Measurements from ENCODE around the gene TCHP. TPM values are rescaled to one million over a fixed set of nuclear protein-coding genes. Genes with fewer than 3 reads are reported as not detected.

Gene TCHP
- polyA plus RNA-seq, 1 experiment = 9.1 TPM

DNA sequence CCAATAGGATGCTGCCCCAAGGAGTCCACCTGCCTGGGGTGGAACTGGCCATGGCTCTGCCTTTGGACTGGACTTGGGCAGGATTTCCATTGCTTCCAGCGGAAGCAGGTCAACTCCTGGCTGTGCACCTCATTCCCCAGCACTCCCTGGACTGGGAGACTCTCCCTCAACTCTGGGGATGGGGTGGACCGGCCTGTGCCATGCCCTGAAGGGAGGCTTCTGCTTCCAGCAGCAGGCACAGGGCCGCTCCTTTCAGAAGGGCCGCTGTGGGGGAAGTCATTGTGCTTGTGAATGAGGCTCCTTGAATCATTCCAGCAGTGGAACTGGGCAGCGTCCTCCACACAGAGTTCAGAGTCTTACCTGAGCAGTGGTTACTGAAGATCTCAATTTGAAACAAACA lies 23.0 kb downstream of the TCHP start:
- ChIA-PET POLR2A (no interaction called here), CTCF (no interaction called here)
- H3K27ac ChIP-seq (ENCODE audit: low read depth, low read length) = no peak overlapping the region
- no peak for TF ChIP-seq CTCF (IDR thresholded peaks at IDR 0.05; ENCODE audit: low read depth, low read length)
- no peaks in the 10 kb centered on the region; the same call in 1 of the 2 replicates for H3K9me3 ChIP-seq (ENCODE audit: control insufficient read depth, insufficient read depth, low read length)
- no peak overlapping the region for H3K4me3 ChIP-seq (ENCODE audit: low read depth, low read length)
- H3K27me3 ChIP-seq (ENCODE audit: control insufficient read depth, insufficient read depth, low read length) = no peaks in the 10 kb centered on the region
- DNase-seq (ENCODE audit: low read depth, low spot score) = no peak

GRCh38 chr12:109923481-109924245 lies 23.6 kb downstream of the TCHP start:
- TF ChIP-seq CTCF (IDR thresholded peaks at IDR 0.05; ENCODE audit: low read depth, low read length) = no peak
- Histone ChIP-seq H3K4me3 (ENCODE audit: low read depth, low read length) (no peak overlapping the region), H3K27me3 (ENCODE audit: control insufficient read depth, insufficient read depth, low read length) (no peaks in the 10 kb centered on the region), H3K27ac (ENCODE audit: low read depth, low read length) (no peak overlapping the region), H3K9me3 (ENCODE audit: control insufficient read depth, insufficient read depth, low read length) (no peaks in the 10 kb centered on the region; the same call in 1 of the 2 replicates)
- no peak for DNase-seq (ENCODE audit: low read depth, low spot score)
- CTCF ChIA-PET = no interaction called here
- POLR2A ChIA-PET = no interaction called here

DNA sequence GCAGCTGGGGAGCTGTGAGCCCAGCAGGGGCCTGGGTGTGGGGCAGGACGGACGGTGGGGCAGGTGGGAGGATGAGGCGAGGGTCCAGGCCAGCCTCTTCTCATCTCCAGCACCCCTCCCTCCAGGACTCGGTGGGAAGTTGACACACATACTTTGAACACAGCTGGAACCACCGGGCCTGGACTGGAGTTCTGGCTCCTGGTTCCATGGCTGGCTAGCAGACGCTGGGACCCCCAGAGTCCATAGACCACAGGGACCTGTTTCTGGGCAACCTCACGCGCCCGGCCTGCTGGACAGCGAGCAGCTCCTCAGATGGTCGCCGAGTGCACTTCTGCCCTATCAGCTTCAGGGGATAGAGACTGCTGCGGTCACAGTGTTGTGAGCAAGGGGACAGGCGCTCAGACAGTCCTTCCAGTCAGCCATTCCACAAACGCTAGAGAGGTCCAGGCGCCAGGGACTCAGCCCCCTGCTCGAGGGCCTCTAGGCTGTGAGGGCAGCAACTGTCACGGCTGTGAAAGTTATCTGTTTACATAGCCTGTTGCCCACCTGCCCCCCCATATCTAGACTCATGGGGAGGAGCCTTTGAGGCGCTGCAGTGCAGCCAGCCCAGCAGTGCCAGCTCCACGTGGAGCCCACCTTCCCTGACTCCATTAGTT lies 25.2 kb downstream of the TCHP start:
- CTCF ChIA-PET = no interaction called here
- POLR2A ChIA-PET = no interaction called here
- H3K27ac ChIP-seq (ENCODE audit: low read depth, low read length) = no peak overlapping the region
- no peaks in the 10 kb centered on the region; the same call in 1 of the 2 replicates for H3K9me3 ChIP-seq (ENCODE audit: control insufficient read depth, insufficient read depth, low read length)
- H3K4me3 ChIP-seq (ENCODE audit: low read depth, low read length) = no peak overlapping the region
- no peak for TF ChIP-seq CTCF (IDR thresholded peaks at IDR 0.05; ENCODE audit: low read depth, low read length)
- no peaks in the 10 kb centered on the region for H3K27me3 ChIP-seq (ENCODE audit: control insufficient read depth, insufficient read depth, low read length)
- DNase-seq (ENCODE audit: low read depth, low spot score) = no peak

DNA sequence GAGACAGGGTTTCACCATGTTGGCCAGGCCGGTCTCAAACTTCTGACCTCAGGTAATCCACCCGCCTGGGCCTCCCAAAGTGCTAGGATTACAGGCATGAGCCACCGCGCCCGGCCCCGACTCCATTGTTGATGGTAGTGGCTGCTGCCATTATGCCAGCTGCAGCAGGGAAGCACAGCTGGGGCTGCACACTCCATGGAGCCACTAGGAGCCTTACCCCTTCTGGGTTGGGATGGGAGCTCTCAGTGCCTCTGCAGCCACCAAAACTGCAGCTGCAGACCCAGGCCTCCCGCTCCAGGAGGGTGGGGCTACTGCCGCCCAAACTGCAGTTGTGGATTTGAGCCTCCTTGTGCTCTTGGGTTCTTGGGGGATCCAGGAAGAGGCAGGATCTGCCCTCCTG lies 25.9 kb downstream of the TCHP start:
- H3K27ac ChIP-seq (ENCODE audit: low read depth, low read length) = no peak overlapping the region
- POLR2A ChIA-PET = no interaction called here
- no peak overlapping the region for H3K4me3 ChIP-seq (ENCODE audit: low read depth, low read length)
- CTCF ChIA-PET = interaction anchor here (0.5 to 0.6 kb wide), 2 partner anchors 110 to 243 kb away, joined by 3 read pairs; no protein-coding TSS in a partner anchor
- no peaks in the 10 kb centered on the region; the same call in 1 of the 2 replicates for H3K9me3 ChIP-seq (ENCODE audit: control insufficient read depth, insufficient read depth, low read length)
- TF ChIP-seq CTCF (IDR thresholded peaks at IDR 0.05; ENCODE audit: low read depth, low read length) = no peak
- no peaks in the 10 kb centered on the region for H3K27me3 ChIP-seq (ENCODE audit: control insufficient read depth, insufficient read depth, low read length)
- DNase-seq (ENCODE audit: low read depth, low spot score) = no peak
